ENCODE measurements around the gene TCF12. TPM values are rescaled to one million over a fixed set of nuclear protein-coding genes. Genes with fewer than 3 reads are reported as not detected.

The TCF12 gene
- total RNA-seq, 1 donor from 2014 or later = 112 TPM

DNA sequence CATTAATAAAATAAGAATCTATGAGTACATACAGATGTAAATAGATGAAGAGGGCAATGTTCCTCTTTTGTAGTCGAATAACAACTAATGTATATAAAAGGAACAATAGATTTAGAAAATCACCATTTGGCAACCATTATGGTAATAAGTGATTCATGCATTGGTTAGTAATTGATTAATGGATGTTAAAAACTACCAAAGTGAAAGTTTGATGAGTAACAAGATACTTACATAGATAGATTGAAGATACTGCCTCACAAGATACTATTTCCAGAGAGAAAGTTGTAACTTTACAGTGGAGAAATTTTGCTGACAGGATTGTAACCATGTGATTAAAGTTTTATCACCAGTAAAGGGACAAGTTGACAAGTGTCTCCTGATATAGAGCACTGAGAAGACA is 55.0 kb downstream of the TCF12 start:
- no peaks in the 10 kb centered on the region for H3K27me3 ChIP-seq (ENCODE audit: insufficient read depth, low read length)
- H3K27ac ChIP-seq (ENCODE audit: low read depth, low read length) = no peak overlapping the region
- Mint-ChIP-seq H3K4me3 (ENCODE audit: unreplicated experiment) (no peak overlapping the region), H3K36me3 (ENCODE audit: low read depth, unreplicated experiment) (no peaks in the 10 kb centered on the region), H3K27ac (ENCODE audit: unreplicated experiment) (no peak overlapping the region), H3K27me3 (ENCODE audit: low read depth, unreplicated experiment) (no peaks in the 10 kb centered on the region), H3K4me1 (ENCODE audit: low read depth, unreplicated experiment) (peaks cover 25% of the 10 kb centered on the region), H3K9me3 (ENCODE audit: unreplicated experiment) (no peaks in the 10 kb centered on the region)
- H3K4me1 ChIP-seq (ENCODE audit: insufficient read depth, low read length) = no peaks in the 10 kb centered on the region
- H3K9ac ChIP-seq (ENCODE audit: low read length) = no peak overlapping the region
- peaks cover 55% of the 10 kb centered on the region for H4K20me1 ChIP-seq (ENCODE audit: insufficient read depth, low read length)
- FAIRE-seq = peak; percentile 5
- TF ChIP-seq, protein P1, sequence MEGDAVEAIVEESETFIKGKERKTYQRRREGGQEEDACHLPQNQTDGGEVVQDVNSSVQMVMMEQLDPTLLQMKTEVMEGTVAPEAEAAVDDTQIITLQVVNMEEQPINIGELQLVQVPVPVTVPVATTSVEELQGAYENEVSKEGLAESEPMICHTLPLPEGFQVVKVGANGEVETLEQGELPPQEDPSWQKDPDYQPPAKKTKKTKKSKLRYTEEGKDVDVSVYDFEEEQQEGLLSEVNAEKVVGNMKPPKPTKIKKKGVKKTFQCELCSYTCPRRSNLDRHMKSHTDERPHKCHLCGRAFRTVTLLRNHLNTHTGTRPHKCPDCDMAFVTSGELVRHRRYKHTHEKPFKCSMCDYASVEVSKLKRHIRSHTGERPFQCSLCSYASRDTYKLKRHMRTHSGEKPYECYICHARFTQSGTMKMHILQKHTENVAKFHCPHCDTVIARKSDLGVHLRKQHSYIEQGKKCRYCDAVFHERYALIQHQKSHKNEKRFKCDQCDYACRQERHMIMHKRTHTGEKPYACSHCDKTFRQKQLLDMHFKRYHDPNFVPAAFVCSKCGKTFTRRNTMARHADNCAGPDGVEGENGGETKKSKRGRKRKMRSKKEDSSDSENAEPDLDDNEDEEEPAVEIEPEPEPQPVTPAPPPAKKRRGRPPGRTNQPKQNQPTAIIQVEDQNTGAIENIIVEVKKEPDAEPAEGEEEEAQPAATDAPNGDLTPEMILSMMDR (IDR thresholded peaks at IDR 0.05; ENCODE audit: insufficient read depth, low read depth, low read length) = no peak
- no peak for TF ChIP-seq EZH2 (IDR thresholded peaks at IDR 0.05; ENCODE audit: insufficient read depth, low read length)
- no peak overlapping the region for H3K4me2 ChIP-seq (ENCODE audit: low read length)
- no peak overlapping the region for H2AFZ ChIP-seq (ENCODE audit: low read depth, low read length)
- H3K36me3 ChIP-seq (ENCODE audit: insufficient read depth, low read length) = no peaks in the 10 kb centered on the region
- no peak for DNase-seq (ENCODE audit: low read depth)
- no peaks in the 10 kb centered on the region for H3K9me3 ChIP-seq (ENCODE audit: insufficient read depth, low read depth, low read length)
- H3K79me2 ChIP-seq (ENCODE audit: insufficient read depth, low read length) = peaks cover 96% of the 10 kb centered on the region
- H3K4me3 ChIP-seq (ENCODE audit: insufficient read depth, low read depth, low read length) = no peak overlapping the region

DNA sequence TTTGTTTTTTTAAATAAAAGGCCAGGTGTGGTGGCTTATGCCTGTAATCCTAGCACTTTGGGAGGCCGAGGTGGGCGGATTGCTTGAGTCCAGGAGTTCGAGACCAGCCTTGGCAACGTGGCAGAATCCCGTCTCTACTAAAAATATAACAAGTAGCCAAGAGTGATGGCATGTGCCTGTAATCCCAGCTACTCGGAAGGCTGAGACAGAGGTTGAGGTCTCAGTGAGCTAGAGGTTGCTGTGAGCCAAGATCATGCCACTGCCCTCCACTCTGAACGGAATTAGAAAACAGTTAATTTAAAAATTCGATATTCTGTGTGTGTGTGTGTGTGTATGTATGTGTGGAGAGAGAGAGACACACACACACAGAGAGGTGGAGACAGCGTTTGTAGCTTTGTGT is 58.8 kb downstream of the TCF12 start:
- Mint-ChIP-seq H3K9me3 (ENCODE audit: unreplicated experiment) (no peaks in the 10 kb centered on the region), H3K27me3 (ENCODE audit: low read depth, unreplicated experiment) (no peaks in the 10 kb centered on the region), H3K27ac (ENCODE audit: unreplicated experiment) (no peak overlapping the region), H3K36me3 (ENCODE audit: low read depth, unreplicated experiment) (no peaks in the 10 kb centered on the region), H3K4me1 (ENCODE audit: low read depth, unreplicated experiment) (peaks cover 28% of the 10 kb centered on the region), H3K4me3 (ENCODE audit: unreplicated experiment) (no peak overlapping the region)
- H3K9ac ChIP-seq (ENCODE audit: low read length) = no peak overlapping the region
- no peak for FAIRE-seq
- H4K20me1 ChIP-seq (ENCODE audit: insufficient read depth, low read length) = peaks cover 32% of the 10 kb centered on the region
- H3K79me2 ChIP-seq (ENCODE audit: insufficient read depth, low read length) = peaks cover 97% of the 10 kb centered on the region
- no peaks in the 10 kb centered on the region for H3K36me3 ChIP-seq (ENCODE audit: insufficient read depth, low read length)
- peaks cover 5% of the 10 kb centered on the region for H3K4me1 ChIP-seq (ENCODE audit: insufficient read depth, low read length)
- no peak overlapping the region for H3K27ac ChIP-seq (ENCODE audit: low read depth, low read length)
- DNase-seq (ENCODE audit: low read depth) = no peak
- no peak overlapping the region for H2AFZ ChIP-seq (ENCODE audit: low read depth, low read length)
- H3K27me3 ChIP-seq (ENCODE audit: insufficient read depth, low read length) = no peaks in the 10 kb centered on the region
- H3K4me2 ChIP-seq (ENCODE audit: low read length) = no peak overlapping the region
- no peak for TF ChIP-seq EZH2 (IDR thresholded peaks at IDR 0.05; ENCODE audit: insufficient read depth, low read length)
- TF ChIP-seq, protein P1 (IDR thresholded peaks at IDR 0.05; ENCODE audit: insufficient read depth, low read depth, low read length) = no peak
- H3K4me3 ChIP-seq (ENCODE audit: insufficient read depth, low read depth, low read length) = no peak overlapping the region
- no peaks in the 10 kb centered on the region for H3K9me3 ChIP-seq (ENCODE audit: insufficient read depth, low read depth, low read length)

DNA sequence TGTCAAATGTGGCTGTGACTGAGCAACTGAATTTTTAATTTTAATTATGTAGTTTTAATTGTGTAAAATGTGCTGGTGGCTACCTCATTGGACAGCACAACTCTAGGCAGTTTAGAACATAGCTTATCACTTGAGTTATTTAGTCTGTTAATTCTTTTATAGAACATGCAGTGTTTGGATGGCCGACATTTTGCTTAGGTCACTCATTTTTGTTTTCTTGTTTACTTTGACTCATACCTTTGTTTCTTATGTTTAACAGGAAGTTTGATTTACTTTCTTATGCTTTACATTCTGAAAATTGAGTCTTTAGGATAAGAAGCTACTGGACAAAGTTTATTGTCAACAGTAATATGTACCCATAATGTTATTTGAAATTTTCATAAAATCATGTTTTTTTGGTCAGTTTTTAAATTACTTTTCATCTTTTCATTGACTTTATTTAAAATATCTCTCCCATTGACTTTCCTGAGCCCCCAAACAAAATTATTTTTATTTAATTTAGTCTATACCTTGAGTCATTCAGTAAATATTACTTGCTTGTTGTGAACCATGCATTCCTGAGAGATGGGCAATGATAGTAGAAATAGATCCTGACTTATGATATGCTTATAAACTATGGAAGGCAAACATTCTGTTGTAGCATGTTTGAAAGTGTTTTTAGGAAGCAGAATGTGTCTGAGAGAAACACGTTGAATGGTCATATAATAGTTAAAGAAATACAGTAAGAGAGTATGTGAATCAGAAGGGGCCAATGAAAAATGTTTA is 60.6 kb downstream of the TCF12 start:
- FAIRE-seq (no peak), DNase-seq (ENCODE audit: low read depth) (peak; percentile 52)
- Histone ChIP-seq H3K4me2 (ENCODE audit: low read length) (peak overlapping the region; percentile 5), H2AFZ (ENCODE audit: low read depth, low read length) (no peak overlapping the region), H3K36me3 (ENCODE audit: insufficient read depth, low read length) (no peaks in the 10 kb centered on the region), H3K9ac (ENCODE audit: low read length) (peak overlapping the region; percentile 20), H3K79me2 (ENCODE audit: insufficient read depth, low read length) (peaks cover 97% of the 10 kb centered on the region), H3K27me3 (ENCODE audit: insufficient read depth, low read length) (no peaks in the 10 kb centered on the region), H3K27ac (ENCODE audit: low read depth, low read length) (peak overlapping the region; percentile 53), H3K9me3 (ENCODE audit: insufficient read depth, low read depth, low read length) (no peaks in the 10 kb centered on the region), H4K20me1 (ENCODE audit: insufficient read depth, low read length) (peaks cover 25% of the 10 kb centered on the region), H3K4me3 (ENCODE audit: insufficient read depth, low read depth, low read length) (no peak overlapping the region), H3K4me1 (ENCODE audit: insufficient read depth, low read length) (peaks cover 9% of the 10 kb centered on the region)
- peaks cover 22% of the 10 kb centered on the region for H3K4me1 Mint-ChIP-seq (ENCODE audit: low read depth, unreplicated experiment)
- no peak overlapping the region for H3K27ac Mint-ChIP-seq (ENCODE audit: unreplicated experiment)
- H3K27me3 Mint-ChIP-seq (ENCODE audit: low read depth, unreplicated experiment) = no peaks in the 10 kb centered on the region
- H3K36me3 Mint-ChIP-seq (ENCODE audit: low read depth, unreplicated experiment) = no peaks in the 10 kb centered on the region
- no peaks in the 10 kb centered on the region for H3K9me3 Mint-ChIP-seq (ENCODE audit: unreplicated experiment)
- no peak for TF ChIP-seq EZH2 (IDR thresholded peaks at IDR 0.05; ENCODE audit: insufficient read depth, low read length)
- TF ChIP-seq, protein P1 (IDR thresholded peaks at IDR 0.05; ENCODE audit: insufficient read depth, low read depth, low read length) = no peak
- H3K4me3 Mint-ChIP-seq (ENCODE audit: unreplicated experiment) = no peak overlapping the region
